ENCODE results near the gene EEFSEC. TPM values are rescaled to one million over a fixed set of nuclear protein-coding genes. Genes with fewer than 3 reads are reported as not detected.

Gene EEFSEC
- total RNA-seq, 3 donors from 2014 or later, result 13.9 to 28.2 (median 19.8) TPM

DNA sequence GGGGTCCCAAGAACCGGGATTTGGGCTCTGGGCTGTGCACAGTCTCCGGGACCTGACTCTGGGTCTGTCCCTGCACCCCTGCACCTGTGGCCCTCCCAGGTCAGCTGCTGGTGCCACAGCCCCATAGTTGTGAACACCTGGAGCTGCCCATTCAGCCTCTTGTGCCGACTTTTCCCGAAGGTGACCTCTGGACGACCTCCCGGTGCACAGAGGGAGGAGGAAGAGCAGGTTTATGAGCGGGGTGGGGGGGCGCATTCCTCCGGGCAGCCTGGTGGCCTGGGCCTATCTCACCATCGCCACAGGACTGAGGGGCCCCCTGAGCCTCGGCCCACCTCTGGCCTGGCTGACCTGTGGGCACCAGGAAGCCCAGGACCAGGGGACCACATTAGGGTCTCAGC is 268.2 kb downstream of the EEFSEC start:
- H3K4me3 ChIP-seq, result no peak overlapping the region
- H3K36me3 ChIP-seq, result no peaks in the 10 kb centered on the region
- no peak for TF ChIP-seq POLR2A (IDR thresholded peaks at IDR 0.05)
- intact Hi-C loops (cut with DNase I; ENCODE audit: low total_unique reads), result loop anchor here (10.0 kb wide), 1 partner anchor 73 kb away; the partner anchor contains the start of gene GATA2
- DNase-seq (ENCODE audit: low spot score in 2 of 2), result no peak
- no peaks in the 10 kb centered on the region for H3K4me1 ChIP-seq
- no peaks in the 10 kb centered on the region for H3K27me3 ChIP-seq
- H3K9me3 ChIP-seq, result no peaks in the 10 kb centered on the region
- H3K27ac ChIP-seq, result no peak overlapping the region

- TF ChIP-seq, protein P1, sequence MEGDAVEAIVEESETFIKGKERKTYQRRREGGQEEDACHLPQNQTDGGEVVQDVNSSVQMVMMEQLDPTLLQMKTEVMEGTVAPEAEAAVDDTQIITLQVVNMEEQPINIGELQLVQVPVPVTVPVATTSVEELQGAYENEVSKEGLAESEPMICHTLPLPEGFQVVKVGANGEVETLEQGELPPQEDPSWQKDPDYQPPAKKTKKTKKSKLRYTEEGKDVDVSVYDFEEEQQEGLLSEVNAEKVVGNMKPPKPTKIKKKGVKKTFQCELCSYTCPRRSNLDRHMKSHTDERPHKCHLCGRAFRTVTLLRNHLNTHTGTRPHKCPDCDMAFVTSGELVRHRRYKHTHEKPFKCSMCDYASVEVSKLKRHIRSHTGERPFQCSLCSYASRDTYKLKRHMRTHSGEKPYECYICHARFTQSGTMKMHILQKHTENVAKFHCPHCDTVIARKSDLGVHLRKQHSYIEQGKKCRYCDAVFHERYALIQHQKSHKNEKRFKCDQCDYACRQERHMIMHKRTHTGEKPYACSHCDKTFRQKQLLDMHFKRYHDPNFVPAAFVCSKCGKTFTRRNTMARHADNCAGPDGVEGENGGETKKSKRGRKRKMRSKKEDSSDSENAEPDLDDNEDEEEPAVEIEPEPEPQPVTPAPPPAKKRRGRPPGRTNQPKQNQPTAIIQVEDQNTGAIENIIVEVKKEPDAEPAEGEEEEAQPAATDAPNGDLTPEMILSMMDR (IDR thresholded peaks at IDR 0.05), result no peak
- TF ChIP-seq POLR2A (IDR thresholded peaks at IDR 0.05), result no peak
- no peak for TF ChIP-seq POLR2AphosphoS5 (IDR thresholded peaks at IDR 0.05)
- Histone ChIP-seq H3K27me3 (no peaks in the 10 kb centered on the region), H3K4me1 (no peaks in the 10 kb centered on the region), H3K4me3 (no peak overlapping the region), H3K36me3 (no peaks in the 10 kb centered on the region), H3K9me3 (no peaks in the 10 kb centered on the region), H3K27ac (no peak overlapping the region)
- intact Hi-C loops (cut with DNase I; ENCODE audit: low total_unique reads), result loop anchor here (10.0 kb wide), 1 partner anchor 73 kb away; the partner anchor contains the start of gene GATA2
- no peak for DNase-seq (ENCODE audit: low spot score in 2 of 2)
These were observed 268.7 kb downstream of the EEFSEC start for GRCh38 chr3:128421966-128422365.

- Histone ChIP-seq H3K27ac (no peak overlapping the region), H3K36me3 (no peaks in the 10 kb centered on the region), H3K27me3 (no peaks in the 10 kb centered on the region), H3K9me3 (no peaks in the 10 kb centered on the region), H3K4me1 (no peaks in the 10 kb centered on the region), H3K4me3 (no peak overlapping the region)
- intact Hi-C loops (cut with DNase I; ENCODE audit: low total_unique reads), result loop anchor here (10.0 kb wide), 1 partner anchor 72 kb away; the partner anchor contains the start of gene GATA2
- TF ChIP-seq POLR2AphosphoS5 (IDR thresholded peaks at IDR 0.05), result no peak
- DNase-seq (ENCODE audit: low spot score in 2 of 2), result no peak
These were observed 269.7 kb downstream of the EEFSEC start for GRCh38 chr3:128422762-128423524.

- no peaks in the 10 kb centered on the region for H3K4me1 ChIP-seq
- TF ChIP-seq, protein P1 (IDR thresholded peaks at IDR 0.05), result no peak
- TF ChIP-seq POLR2AphosphoS5 (IDR thresholded peaks at IDR 0.05) (no peak), POLR2A (IDR thresholded peaks at IDR 0.05) (no peak)
- intact Hi-C loops (cut with DNase I; ENCODE audit: low total_unique reads), result loop anchor here (10.0 kb wide), 1 partner anchor 71 kb away; the partner anchor contains the start of gene GATA2
These were observed 270.4 kb downstream of the EEFSEC start for GRCh38 chr3:128423525-128424147.

DNA sequence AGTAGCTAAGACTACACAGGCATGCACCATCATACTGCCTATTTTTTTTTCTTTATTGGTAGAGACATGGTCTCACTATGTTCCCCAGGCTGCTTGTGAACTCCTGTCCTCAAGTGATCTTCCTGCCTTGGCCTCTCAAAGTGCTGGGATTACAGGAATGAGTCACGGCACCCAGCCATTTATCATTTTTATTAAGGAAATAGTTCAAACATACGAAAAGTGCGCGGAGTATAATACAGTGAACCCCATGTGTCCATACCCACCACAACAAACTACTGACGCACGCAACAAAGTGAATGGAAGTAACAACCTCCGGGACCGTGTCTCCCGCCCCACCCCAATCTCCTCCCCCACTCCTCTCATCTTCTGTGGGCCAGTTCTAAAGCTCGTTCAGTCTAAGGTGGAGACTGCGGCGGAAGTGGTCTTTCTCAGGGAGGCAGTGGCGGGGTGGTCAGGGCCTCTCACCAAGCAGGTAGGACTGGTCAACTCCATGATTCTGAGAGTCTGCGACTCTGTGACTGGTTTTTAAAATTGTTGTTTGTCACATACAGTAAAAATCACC is 271.3 kb downstream of the EEFSEC start:
- Histone ChIP-seq H3K4me3 (no peak overlapping the region), H3K27ac (no peak overlapping the region), H3K27me3 (no peaks in the 10 kb centered on the region), H3K4me1 (no peaks in the 10 kb centered on the region), H3K9me3 (no peaks in the 10 kb centered on the region), H3K36me3 (no peaks in the 10 kb centered on the region)
- TF ChIP-seq POLR2AphosphoS5 (IDR thresholded peaks at IDR 0.05), result no peak
- TF ChIP-seq, protein P1 (IDR thresholded peaks at IDR 0.05), result no peak
- TF ChIP-seq POLR2A (IDR thresholded peaks at IDR 0.05), result no peak
- DNase-seq (ENCODE audit: low spot score in 2 of 2), result no peak
- intact Hi-C loops (cut with DNase I; ENCODE audit: low total_unique reads), result loop anchor here (10.0 kb wide), 1 partner anchor 70 kb away; the partner anchor contains the start of gene GATA2

More at GRCh38 chr3:128423525-128424147, 270.4 kb downstream of the EEFSEC start:
- H3K4me3 ChIP-seq, result no peak overlapping the region
- H3K27ac ChIP-seq, result no peak overlapping the region
- no peaks in the 10 kb centered on the region for H3K9me3 ChIP-seq
- H3K36me3 ChIP-seq, result no peaks in the 10 kb centered on the region
- H3K27me3 ChIP-seq, result no peaks in the 10 kb centered on the region
- DNase-seq (ENCODE audit: low spot score in 2 of 2), result no peak

Data from breast epithelium (tissue), 4 donors.